Measurements from ENCODE around the gene POLR3GL. TPM values are rescaled to one million over a fixed set of nuclear protein-coding genes. Genes with fewer than 3 reads are reported as not detected.

Gene POLR3GL
- total RNA-seq: 12.2 TPM

DNA sequence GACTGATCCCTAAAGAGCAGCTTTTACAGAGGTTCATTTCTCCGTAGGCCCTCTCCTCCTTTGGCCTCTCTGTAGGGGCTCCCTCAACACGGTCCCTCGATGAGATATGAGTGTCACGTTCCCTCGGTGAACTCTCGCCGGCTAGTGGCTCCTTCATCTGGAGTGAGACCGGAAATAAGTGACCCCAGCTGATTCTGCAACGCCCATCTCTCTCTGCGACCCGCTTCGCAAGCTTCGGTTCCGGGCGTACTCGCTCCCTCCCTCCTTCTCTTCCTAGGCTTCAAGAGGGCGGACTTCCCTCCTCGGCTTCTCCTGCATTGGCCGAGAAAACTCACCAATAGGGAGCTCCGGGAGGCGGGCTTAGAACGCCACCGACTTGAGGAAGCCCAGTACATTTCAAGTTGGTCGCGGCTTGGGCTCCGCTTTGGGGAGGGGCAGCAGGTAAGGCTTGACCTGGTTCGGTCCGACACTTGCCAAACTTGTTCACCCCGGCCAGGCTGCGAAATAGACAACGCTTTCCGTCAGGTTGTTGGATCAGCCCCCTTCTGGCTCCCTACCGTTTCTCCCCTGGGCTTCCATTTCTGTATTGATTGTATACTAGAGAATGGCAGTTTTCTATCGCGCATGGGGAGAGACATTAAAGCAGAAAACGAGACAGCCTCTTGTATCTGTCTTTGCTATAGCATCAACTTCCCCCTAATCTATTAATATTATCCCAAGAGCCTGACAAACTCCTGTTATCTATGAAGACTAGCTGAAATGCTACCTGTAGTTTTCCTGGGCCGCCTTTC is at the start of gene POLR3GL, which contains the start of gene ANKRD34A:
POLR3GL (plus strand) TSS at position 363 of the 791 bp plus-strand sequence. CDS start 10,176 bp downstream, outside the sequence.
ANKRD34A (minus strand) TSS at position 248 of the 791 bp plus-strand sequence. CDS start 2,816 bp downstream, outside the sequence.

GRCh38 chr1:145918144-145918991 is 46.1 kb upstream of the POLR3GL start, which contains the start of gene PEX11B:
Gene PEX11B (minus strand): TSS chr1:145918717. CDS start chr1:145918688, 29 bp downstream.

GRCh38 chr1:145927063-145927886 is 37.2 kb upstream of the POLR3GL start, which contains the start of gene RBM8A:
Gene RBM8A (minus strand): TSS chr1:145927484. CDS start chr1:145927426, 58 bp downstream.

GRCh38 chr1:145957443-145958319 is 6.8 kb upstream of the POLR3GL start, which contains the start of gene LIX1L:
Gene LIX1L (minus strand): TSS chr1:145958017. CDS start chr1:145957927, 90 bp downstream.

DNA sequence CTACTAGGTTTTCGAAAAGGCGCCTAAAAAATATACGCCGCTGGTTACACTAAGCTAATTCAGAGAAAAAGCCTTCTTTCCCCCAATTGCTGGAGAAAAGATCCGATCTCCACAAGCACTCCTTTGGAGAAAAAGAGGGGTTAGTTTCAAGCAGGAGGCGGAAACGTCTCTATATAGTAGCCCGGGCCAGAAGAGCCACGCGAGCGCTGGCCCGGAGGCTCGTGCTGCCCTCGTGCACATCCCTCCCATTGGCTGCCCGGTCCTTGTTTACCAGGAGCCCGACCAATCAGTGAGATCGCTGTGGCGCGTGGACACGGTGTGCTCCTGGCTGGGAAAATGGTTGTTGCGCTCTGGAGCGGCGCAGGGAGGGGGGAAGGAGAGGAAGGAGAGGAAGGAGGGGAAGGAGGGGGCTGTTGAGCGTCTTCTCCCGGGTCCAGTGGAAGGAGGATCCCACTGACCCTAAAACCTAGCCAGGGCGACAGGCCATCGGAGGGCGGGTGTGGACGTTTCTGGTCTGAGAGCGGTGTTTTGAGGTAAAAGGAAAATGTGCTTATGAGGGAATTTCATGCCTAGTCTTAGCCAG is 32.0 kb downstream of the POLR3GL start, which contains the start of gene TXNIP:
TXNIP (minus strand) TSS at position 147 of the 583 bp plus-strand sequence. CDS start 313 bp downstream, outside the sequence.

DNA sequence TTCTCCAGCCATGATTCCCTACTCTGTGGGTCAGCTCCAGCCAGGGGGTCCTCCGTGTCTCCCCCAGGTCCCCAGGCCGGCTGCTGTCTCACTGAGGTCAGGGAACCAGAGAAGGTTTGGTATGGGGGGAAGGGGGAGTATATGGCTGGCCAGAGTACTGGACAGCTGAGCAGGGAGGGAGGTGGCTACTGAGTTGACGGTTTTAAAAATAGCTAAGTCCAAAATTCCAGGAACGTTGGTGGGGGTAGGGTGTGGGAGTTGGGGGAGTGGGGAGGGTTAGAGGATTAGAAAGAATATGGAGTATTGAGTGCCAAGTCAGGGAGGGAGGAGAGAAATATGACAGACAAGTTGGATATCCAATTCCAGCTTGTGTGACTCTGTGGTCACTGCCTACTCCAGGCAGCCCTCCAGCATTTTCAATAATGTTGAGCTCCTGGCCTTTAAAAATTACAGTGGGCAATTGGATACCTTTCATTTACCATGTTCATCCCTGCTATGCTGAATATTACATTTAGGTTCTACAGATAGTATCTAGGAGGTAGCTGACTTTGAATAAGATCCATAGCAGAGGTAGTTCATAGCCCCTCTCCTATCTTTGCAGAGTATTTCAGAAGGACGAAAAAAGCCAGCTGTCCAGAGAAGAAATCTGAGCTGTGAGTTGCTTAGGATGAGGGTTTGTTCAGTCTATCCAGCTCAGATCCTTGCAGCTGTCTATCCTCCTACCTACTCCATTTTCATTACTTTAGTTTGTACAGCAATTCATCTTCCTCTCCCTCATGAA is 57.3 kb downstream of the POLR3GL start, which contains the start of gene HJV:
HJV (minus strand) TSS at position 114 of the 781 bp plus-strand sequence. CDS start 1,504 bp downstream, outside the sequence.

Other genes with a start within 250 kb of the POLR3GL start
- not detected for gene CD160, start 245.2 kb upstream of the POLR3GL start, total RNA-seq
- gene RNF115, start 140.6 kb upstream of the POLR3GL start, total RNA-seq: 35.7 TPM
- 42.3 TPM for gene POLR3C, start 140.5 kb upstream of the POLR3GL start, total RNA-seq
- 4.1 TPM for gene NUDT17, start 119.1 kb upstream of the POLR3GL start, total RNA-seq
- gene PIAS3, start 105.6 kb upstream of the POLR3GL start, total RNA-seq: 11.3 TPM
- 1.6 TPM for gene ANKRD35, start 78.8 kb upstream of the POLR3GL start, total RNA-seq
- gene ITGA10, start 54.6 kb upstream of the POLR3GL start, total RNA-seq: 2.8 TPM
- gene PEX11B, start 46.0 kb upstream of the POLR3GL start, total RNA-seq: 29.1 TPM
- gene RBM8A, start 37.2 kb upstream of the POLR3GL start, total RNA-seq: 85.4 TPM
- gene LIX1L, start 6.7 kb upstream of the POLR3GL start, total RNA-seq: 21.9 TPM
- gene ANKRD34A, start 115 bp upstream of the POLR3GL start, total RNA-seq: 2.5 TPM
- 92.6 TPM for gene TXNIP, start 31.9 kb downstream of the POLR3GL start, total RNA-seq
- not detected for gene HJV, start 57.0 kb downstream of the POLR3GL start, total RNA-seq
- gene NBPF10, start 180.1 kb downstream of the POLR3GL start, total RNA-seq: 1.9 TPM

Measured in parietal lobe (tissue), 1 donor.